ENCODE data around the gene TSR3. TPM values are rescaled to one million over a fixed set of nuclear protein-coding genes. Genes with fewer than 3 reads are reported as not detected.

TSR3 gene
- total RNA-seq, result 64.8 and 70.5 TPM in 2 replicates

DNA sequence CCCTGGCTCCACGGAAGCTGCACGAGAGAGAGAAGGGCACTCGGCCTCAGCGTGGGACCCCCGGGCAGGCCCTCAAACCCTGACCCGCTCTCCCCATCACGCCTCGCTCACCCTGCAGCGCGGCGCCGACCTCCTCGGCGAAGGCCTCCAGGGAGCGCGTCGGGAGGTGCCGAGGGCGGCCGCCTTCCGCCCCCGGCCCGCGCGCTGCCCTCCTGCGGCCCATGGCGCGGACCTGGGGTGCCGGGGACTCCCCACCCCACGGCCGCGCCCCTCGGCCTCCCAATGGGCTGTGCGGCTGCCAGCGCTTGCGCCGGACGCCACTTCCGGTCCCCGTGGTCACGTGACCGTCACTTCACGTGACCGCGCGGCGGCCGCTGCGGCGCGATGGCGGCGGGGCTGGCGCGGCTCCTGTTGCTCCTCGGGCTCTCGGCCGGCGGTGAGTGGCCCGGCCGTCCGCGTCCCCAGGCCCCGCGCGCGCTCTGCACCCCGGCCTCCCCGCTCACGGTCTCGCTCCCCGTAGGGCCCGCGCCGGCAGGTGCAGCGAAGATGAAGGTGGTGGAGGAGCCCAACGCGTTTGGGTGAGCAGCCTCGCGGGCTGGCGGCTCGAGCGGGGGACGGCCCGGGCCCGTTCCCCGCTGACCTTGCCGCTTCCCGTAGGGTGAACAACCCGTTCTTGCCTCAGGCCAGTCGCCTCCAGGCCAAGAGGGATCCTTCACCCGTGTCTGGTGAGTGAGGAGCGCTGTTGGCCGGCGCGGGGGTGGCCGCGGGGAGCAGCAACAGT is at the start of gene TSR3, which contains the start of gene GNPTG:
TSS of gene TSR3 (minus strand) at position 297 of the 781 bp plus-strand sequence. CDS start at position 223, 74 bp downstream.
TSS of gene GNPTG (plus strand) at position 350 of the 781 bp plus-strand sequence. CDS start at position 385, 35 bp downstream.

DNA sequence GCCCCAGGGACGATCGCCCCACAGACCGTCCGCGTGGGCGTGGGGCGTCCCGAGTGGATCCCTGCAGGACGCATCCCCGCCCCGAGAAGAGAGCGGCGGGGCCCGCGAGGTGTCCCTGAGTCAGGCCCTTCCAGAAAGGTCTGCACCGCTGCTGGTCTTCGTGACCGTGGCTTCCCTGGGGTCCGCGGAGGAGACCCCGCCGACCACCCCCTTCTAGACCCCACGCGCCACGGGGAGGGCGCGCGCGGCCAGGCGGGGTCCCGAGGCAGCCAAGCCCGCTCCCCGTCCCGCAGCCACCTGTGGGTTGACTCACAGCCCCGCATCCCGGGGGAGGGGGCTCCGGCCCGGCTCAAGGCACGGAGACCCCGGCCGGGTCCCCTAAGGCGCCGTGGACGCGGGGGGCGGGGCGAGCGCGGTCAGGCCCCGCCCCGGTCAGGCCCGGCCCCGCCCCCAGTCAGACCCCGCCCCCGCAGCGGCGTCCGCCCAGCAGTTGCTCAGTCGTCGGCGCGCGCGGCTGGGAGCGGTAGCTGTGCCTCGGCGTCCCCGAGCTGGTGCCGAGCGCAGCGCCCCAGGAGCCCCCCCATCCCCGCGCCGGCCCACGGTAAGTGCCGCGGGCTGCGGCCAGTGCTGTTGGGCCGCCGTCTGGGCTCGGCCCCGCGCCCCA is 18.4 kb downstream of the TSR3 start, which contains the start of gene BAIAP3:
TSS of gene BAIAP3 (plus strand) at position 497 of the 664 bp plus-strand sequence. CDS start 4,905 bp downstream, outside the sequence.

DNA sequence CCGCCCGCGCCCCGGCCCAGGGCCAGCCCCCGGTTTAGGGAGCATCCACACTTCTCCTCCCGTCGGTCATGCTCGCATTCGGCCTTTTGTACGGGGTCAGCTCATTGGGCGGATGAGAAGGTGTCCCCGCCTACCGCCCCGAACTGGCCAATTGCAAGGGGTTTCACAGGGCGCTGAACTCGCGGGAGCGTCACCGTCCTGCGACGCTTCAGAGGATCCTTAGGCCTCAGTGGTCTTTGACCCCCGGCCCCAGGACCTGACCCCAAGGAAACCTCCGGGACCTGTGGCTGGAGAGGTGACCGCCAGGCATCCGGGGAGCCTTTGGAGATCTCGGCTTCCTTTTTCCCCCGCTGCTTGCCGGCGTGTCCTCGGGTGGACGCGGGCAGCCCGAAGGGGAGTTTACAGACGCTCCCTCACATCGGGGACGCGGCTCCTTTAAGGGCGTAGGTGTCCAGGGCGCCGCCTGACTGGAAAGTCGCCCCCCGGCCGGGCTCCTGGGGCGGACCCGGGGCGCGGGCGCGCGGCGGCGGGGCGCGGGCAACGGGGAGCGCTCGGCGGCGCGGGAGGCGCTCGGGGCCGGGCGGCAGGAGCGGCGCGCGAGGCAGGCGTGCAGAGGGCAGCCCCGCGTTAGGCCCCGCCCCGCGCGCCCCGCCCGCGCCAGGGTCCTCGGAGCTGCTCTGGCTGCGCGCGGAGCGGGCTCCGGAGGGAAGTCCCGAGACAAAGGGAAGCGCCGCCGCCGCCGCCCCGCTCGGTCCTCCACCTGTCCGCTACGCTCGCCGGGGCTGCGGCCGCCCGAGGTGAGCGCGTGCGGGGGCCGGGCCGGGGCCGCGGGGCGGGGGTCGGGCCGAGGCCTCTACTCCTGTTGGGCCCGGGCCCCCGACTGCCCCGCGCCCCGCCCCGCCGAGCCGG is 42.4 kb downstream of the TSR3 start, which contains the start of gene UBE2I:
TSS of gene UBE2I (plus strand) at position 660 of the 909 bp plus-strand sequence. CDS start 4,395 bp downstream, outside the sequence.

Other genes starting within 250 kb of the TSR3 start
- 1.8 TPM in 1 of 2 replicates, not detected in the other for gene CACNA1H, start 198.8 kb downstream of the TSR3 start, total RNA-seq
- gene TPSG1, start 126.6 kb downstream of the TSR3 start, total RNA-seq, result not detected in 2 replicates
- gene TPSB2, start 121.7 kb downstream of the TSR3 start, total RNA-seq, result not detected in 2 replicates
- not detected in 2 replicates for gene TPSAB1, start 111.2 kb downstream of the TSR3 start, total RNA-seq
- not detected in 2 replicates for gene TPSD1, start 95.8 kb downstream of the TSR3 start, total RNA-seq
- gene UBE2I, start 42.2 kb downstream of the TSR3 start, total RNA-seq, result 44.3 and 50.8 TPM in 2 replicates
- 0.18 and 1.4 TPM in 2 replicates for gene BAIAP3, start 18.2 kb downstream of the TSR3 start, total RNA-seq
- gene GNPTG, start 53 bp upstream of the TSR3 start, total RNA-seq, result 19.9 and 36.2 TPM in 2 replicates
- 8.4 and 8.5 TPM in 2 replicates for gene UNKL, start 62.8 kb upstream of the TSR3 start, total RNA-seq
- gene UQCC4, start 68.9 kb upstream of the TSR3 start, total RNA-seq, result 17.4 and 20.5 TPM in 2 replicates
- gene PERCC1, start 79.2 kb upstream of the TSR3 start, total RNA-seq, result not detected in 2 replicates
- gene CCDC154, start 92.7 kb upstream of the TSR3 start, total RNA-seq, result under 0.01 and 0.09 TPM in 2 replicates
- gene CLCN7, start 123.2 kb upstream of the TSR3 start, total RNA-seq, result 37.3 and 54.8 TPM in 2 replicates
- not detected in 2 replicates for gene PTX4, start 137.1 kb upstream of the TSR3 start, total RNA-seq
- 15.3 and 19.2 TPM in 2 replicates for gene TELO2, start 141.5 kb upstream of the TSR3 start, total RNA-seq
- 19.4 and 26.6 TPM in 2 replicates for gene TMEM204, start 181.8 kb upstream of the TSR3 start, total RNA-seq